SU-DHL-6 (cell line): Measurements from ENCODE around the gene PALLD.

Experiments
- H2AFZ ChIP-seq: fragments of 200-600 bp; sonication (generic); 2 replicates; pipeline ENCODE4 v1.6.1; 2014; ENCODE audit warnings: low read depth, mild to moderate bottlenecking, moderate library complexity, mixed read lengths, antibody characterized with exemption, low read length; ENCODE audit not compliant: severe bottlenecking
- H3F3A ChIP-seq: fragments of 200-600 bp; shearing (Covaris generic); 2 replicates; pipeline ENCODE4 v1.6.0; 2016; ENCODE audit warnings: antibody characterized with exemption, mild to moderate bottlenecking; ENCODE audit not compliant: insufficient read depth
- H3K27ac ChIP-seq: fragments of 200-600 bp; sonication (generic); 2 replicates; pipeline ENCODE4 v1.5.1; 2016; ENCODE audit warnings: low read depth, mild to moderate bottlenecking, low read length, moderate library complexity, mixed read lengths
- H3K27me3 ChIP-seq: fragments of 200-600 bp; sonication (generic), shearing (Covaris generic); 2 replicates; pipeline ENCODE4 v1.6.0; 2014; ENCODE audit warnings: mild to moderate bottlenecking, low read length
- H3K36me3 ChIP-seq: fragments of 200-600 bp; sonication (generic); 2 replicates; pipeline ENCODE4 v1.6.1; 2014; ENCODE audit warnings: mild to moderate bottlenecking, low read length, mixed read lengths
- H3K4me2 ChIP-seq: fragments of 300-600, 200-600 bp; shearing (Covaris generic), sonication (generic); 2 replicates; pipeline ENCODE4 v1.6.0; 2014; ENCODE audit warnings: low read length, low read depth, mild to moderate bottlenecking; ENCODE audit not compliant: poor library complexity, severe bottlenecking
- H3K4me3 ChIP-seq: fragments of 200-600 bp; sonication (generic); 2 replicates; pipeline ENCODE4 v1.5.1; 2014; ENCODE audit warnings: antibody characterized with exemption, low read length, mild to moderate bottlenecking, mixed read lengths; ENCODE audit not compliant: insufficient read depth, poor library complexity, severe bottlenecking
- H3K79me2 ChIP-seq: fragments of 200-600 bp; sonication (generic); 2 replicates; pipeline ENCODE4 v1.6.1; 2014; ENCODE audit warnings: mild to moderate bottlenecking, low read length, moderate library complexity; ENCODE audit not compliant: insufficient read depth
- H3K9ac ChIP-seq: fragments of 200-600 bp; sonication (generic); 2 replicates; pipeline ENCODE4 v1.7.0; 2014; ENCODE audit warnings: mild to moderate bottlenecking, low read length
- H3K9me2 ChIP-seq: fragments of 200-600 bp; sonication (generic); replicated peaks from 2 replicates; pipeline ENCODE4 v1.6.1; 2014; ENCODE audit warnings: low read length; ENCODE audit not compliant: insufficient read depth
- H3K9me3 ChIP-seq: fragments of 200-600 bp; sonication (generic); 2 replicates; pipeline ENCODE4 v1.6.1; 2014; ENCODE audit warnings: low read length, mixed read lengths; ENCODE audit not compliant: insufficient read depth
- H4K20me1 ChIP-seq: fragments of 200-600 bp; sonication (generic); 2 replicates; pipeline ENCODE4 v1.6.1; 2014; ENCODE audit warnings: low read depth, mild to moderate bottlenecking, antibody characterized with exemption, low read length, moderate library complexity, mixed read lengths
- EZH2phosphoT487 ChIP-seq: fragments of 200-600 bp; sonication (generic), shearing (Covaris generic); conservative IDR thresholded peaks from 2 replicates; pipeline ENCODE4 v1.6.1; 2018; ENCODE audit warnings: mild to moderate bottlenecking, antibody characterized with exemption, low read length, moderate library complexity, mixed read lengths
- TF ChIP-seq, protein P1 (sequence below): fragments of 200-600 bp; sonication (generic); IDR thresholded peaks from one replicate; pipeline ENCODE4 v1.5.1; 2017; ENCODE audit warnings: antibody characterized with exemption, mild to moderate bottlenecking, low read length, moderate library complexity; ENCODE audit not compliant: insufficient read depth, poor library complexity, severe bottlenecking

The PALLD gene

DNA sequence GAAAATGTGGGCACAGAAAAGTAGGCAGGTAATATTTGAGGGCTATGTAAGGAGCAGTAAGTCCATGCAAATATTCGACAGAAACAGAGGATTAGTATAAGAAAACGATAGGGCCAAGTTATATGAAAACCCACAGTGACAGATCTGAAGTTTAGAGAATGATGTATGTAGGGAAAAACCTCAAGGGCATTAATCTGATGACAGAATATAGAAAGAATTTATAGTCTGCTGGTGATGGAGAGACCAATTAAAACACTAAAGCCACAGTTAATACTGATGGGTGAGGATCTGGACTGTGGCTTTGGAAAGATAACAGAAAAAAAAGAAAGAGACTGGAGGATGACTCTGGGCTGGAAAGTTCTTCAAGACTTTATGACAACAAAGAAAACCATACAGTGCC lies 169.7 kb downstream of the PALLD start:
- H3K4me2 ChIP-seq, result no peak overlapping the region
- H3K79me2 ChIP-seq, result no peaks in the 10 kb centered on the region
- no peak for TF ChIP-seq EZH2phosphoT487
- TF ChIP-seq, protein P1, sequence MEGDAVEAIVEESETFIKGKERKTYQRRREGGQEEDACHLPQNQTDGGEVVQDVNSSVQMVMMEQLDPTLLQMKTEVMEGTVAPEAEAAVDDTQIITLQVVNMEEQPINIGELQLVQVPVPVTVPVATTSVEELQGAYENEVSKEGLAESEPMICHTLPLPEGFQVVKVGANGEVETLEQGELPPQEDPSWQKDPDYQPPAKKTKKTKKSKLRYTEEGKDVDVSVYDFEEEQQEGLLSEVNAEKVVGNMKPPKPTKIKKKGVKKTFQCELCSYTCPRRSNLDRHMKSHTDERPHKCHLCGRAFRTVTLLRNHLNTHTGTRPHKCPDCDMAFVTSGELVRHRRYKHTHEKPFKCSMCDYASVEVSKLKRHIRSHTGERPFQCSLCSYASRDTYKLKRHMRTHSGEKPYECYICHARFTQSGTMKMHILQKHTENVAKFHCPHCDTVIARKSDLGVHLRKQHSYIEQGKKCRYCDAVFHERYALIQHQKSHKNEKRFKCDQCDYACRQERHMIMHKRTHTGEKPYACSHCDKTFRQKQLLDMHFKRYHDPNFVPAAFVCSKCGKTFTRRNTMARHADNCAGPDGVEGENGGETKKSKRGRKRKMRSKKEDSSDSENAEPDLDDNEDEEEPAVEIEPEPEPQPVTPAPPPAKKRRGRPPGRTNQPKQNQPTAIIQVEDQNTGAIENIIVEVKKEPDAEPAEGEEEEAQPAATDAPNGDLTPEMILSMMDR, result no peak

DNA sequence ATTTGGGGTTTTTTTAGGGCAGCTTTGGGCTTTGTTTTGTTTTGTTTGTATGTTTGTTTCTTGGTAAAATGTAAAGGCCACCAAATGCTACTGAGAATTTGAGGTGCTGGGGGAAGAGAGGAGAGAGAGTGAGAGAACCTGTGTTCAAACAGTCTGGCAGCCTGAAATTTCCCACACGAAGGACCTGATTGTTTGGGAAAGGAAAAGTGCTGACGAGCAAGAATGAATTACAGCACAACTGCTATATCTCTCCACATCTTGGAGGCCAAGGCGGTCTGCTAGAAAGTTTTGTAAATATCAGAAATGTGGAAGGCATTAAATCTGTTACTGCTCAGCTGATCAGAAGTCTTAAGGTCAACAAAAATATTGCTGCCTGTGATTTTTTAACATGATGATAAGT lies 170.5 kb downstream of the PALLD start:
- H3F3A ChIP-seq, result no peaks in the 10 kb centered on the region
- no peak overlapping the region for H3K4me3 ChIP-seq
- H3K9ac ChIP-seq, result no peak overlapping the region
- H3K9me3 ChIP-seq, result no peaks in the 10 kb centered on the region
- H2AFZ ChIP-seq, result no peak overlapping the region
- H3K4me2 ChIP-seq, result no peak overlapping the region
- H4K20me1 ChIP-seq, result no peaks in the 10 kb centered on the region
- no peaks in the 10 kb centered on the region for H3K36me3 ChIP-seq
- no peak overlapping the region for H3K27ac ChIP-seq
- H3K79me2 ChIP-seq, result no peaks in the 10 kb centered on the region
- no peak for TF ChIP-seq EZH2phosphoT487
- TF ChIP-seq, protein P1, result no peak
- no peaks in the 10 kb centered on the region for H3K9me2 ChIP-seq
- no peaks in the 10 kb centered on the region for H3K27me3 ChIP-seq

More for the DNA sequence above, 169.7 kb downstream of the PALLD start:
- no peak overlapping the region for H3K4me3 ChIP-seq
- no peaks in the 10 kb centered on the region for H3K27me3 ChIP-seq
- H3K27ac ChIP-seq, result no peak overlapping the region
- no peaks in the 10 kb centered on the region for H3K9me3 ChIP-seq
- no peak overlapping the region for H2AFZ ChIP-seq
- H3K36me3 ChIP-seq, result no peaks in the 10 kb centered on the region
- no peaks in the 10 kb centered on the region for H3K9me2 ChIP-seq
- no peaks in the 10 kb centered on the region for H4K20me1 ChIP-seq
- no peak overlapping the region for H3K9ac ChIP-seq
- H3F3A ChIP-seq, result no peaks in the 10 kb centered on the region

DNA sequence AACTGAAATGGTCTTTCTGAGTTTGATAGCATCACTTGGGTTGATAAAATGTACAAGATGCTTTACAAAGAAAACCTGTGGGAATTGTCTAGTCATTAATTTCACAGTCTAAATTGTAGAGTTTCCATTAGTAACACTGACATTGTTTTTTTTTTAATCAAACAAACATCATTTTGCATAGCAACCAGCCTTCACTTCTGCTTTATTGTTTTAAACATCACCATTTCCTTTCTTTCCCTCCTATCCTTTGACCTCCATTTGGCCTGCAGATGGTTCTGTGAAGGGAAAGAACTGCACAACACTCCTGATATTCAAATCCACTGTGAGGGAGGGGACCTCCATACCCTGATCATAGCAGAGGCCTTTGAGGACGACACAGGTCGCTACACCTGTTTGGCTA lies 171.1 kb downstream of the PALLD start:
- no peak overlapping the region for H3K4me3 ChIP-seq
- H2AFZ ChIP-seq, result no peak overlapping the region
- no peaks in the 10 kb centered on the region for H3F3A ChIP-seq
- H3K36me3 ChIP-seq, result no peaks in the 10 kb centered on the region
- H3K9me3 ChIP-seq, result no peaks in the 10 kb centered on the region
- no peak overlapping the region for H3K4me2 ChIP-seq
- H3K9ac ChIP-seq, result no peak overlapping the region
- H4K20me1 ChIP-seq, result no peaks in the 10 kb centered on the region
- no peaks in the 10 kb centered on the region for H3K9me2 ChIP-seq
- TF ChIP-seq, protein P1, result no peak
- no peak for TF ChIP-seq EZH2phosphoT487
- no peaks in the 10 kb centered on the region for H3K27me3 ChIP-seq
- no peak overlapping the region for H3K27ac ChIP-seq
- no peaks in the 10 kb centered on the region for H3K79me2 ChIP-seq

DNA sequence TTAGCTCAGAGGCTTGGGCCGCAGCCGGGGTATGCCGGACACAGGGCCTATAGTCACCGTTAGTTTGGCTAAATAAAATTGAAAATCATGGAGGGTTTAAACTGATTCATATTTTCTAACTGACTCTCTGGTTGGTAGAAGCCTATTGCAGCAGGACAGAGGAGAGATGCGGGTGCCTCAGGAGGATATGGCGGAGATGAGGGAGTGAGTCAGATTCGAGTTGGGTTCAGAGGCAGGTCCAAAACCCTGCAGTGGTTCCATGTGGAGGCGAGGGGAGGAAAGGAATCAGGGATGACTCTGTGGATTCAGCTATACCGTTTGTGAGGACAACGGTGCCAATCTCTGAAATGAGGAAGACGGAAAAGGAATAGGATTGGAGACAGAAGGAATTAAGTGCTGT lies 176.6 kb downstream of the PALLD start:
- Histone ChIP-seq H3K79me2 (no peaks in the 10 kb centered on the region), H3K4me3 (no peak overlapping the region), H3K36me3 (no peaks in the 10 kb centered on the region), H3F3A (no peaks in the 10 kb centered on the region), H3K9me3 (no peaks in the 10 kb centered on the region), H3K4me2 (no peak overlapping the region), H3K27ac (no peak overlapping the region), H4K20me1 (no peaks in the 10 kb centered on the region), H3K9me2 (no peaks in the 10 kb centered on the region), H3K27me3 (no peaks in the 10 kb centered on the region), H2AFZ (no peak overlapping the region), H3K9ac (no peak overlapping the region)
- no peak for TF ChIP-seq EZH2phosphoT487
- TF ChIP-seq, protein P1, result no peak
